GM18951 (cell line): ENCODE measurements around the gene DIP2C.
"Not testable (repeated sequence)": the region's sequence is repeated elsewhere in the genome, so short reads cannot be mapped to it uniquely, and the experiment has no call there.

Experiments
- POLR2A ChIP-seq: IDR thresholded peaks from 4 replicates; pipeline ENCODE4 v1.6.1; 2011; ENCODE audit warnings: mild to moderate bottlenecking; ENCODE audit not compliant: insufficient read length, insufficient read depth; ENCODE audit errors: extremely low read depth
- in situ Hi-C: fragments of 300-500 bp; cut with MboI; formaldehyde crosslinking; loops from one replicate; pipeline ENCODE4 v1.12.0; 2022; ENCODE audit warnings: low sequenced_read_pairs, mixed read lengths, inconsistent platforms; ENCODE audit not compliant: unreplicated experiment

DIP2C gene

DNA sequence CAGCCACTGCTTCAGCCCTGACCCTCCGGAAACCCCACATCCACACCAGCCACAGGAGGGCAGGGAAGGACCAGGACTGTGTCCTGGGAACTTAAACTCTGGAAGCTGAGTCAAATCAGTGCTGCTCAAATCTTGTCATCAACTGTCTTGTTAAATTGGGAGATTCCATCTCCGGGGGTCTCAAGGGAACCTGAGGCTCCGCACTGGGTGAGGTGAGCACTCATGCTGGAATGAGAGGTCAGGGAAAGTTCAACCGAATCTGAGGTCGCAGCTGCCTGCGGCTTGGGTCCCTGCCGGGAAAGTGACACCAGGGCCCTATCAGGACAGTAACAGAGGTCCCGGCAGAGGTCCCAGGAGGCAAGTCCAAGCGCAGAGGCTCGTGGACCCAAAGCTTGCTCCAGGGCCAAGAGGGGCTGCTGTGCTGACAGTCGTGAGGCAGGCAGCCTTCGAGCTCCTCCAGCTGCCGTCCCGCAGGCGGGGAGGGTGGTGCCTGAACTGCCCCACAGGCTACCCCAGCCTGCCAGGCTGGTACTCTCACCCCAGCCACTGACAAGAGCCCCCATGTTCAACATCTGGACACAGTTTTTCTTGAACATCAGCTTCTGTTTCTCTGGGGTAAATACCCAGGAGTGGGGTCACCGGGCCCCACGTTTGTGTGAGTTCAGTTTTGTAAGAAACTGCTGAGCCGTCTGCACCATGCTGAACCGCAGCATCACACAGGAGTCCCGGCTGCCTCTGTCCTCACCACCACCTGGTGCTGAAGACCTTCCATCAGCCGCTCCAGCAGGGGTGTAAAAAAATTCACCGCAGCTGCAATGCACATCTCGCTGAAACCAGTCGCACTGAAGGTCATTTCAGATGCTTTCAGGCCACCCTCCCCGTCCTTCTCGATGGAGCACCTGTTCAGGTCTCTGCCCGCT, 101.0 kb downstream of the DIP2C start:
- in situ Hi-C loops, result no loop called here

DNA sequence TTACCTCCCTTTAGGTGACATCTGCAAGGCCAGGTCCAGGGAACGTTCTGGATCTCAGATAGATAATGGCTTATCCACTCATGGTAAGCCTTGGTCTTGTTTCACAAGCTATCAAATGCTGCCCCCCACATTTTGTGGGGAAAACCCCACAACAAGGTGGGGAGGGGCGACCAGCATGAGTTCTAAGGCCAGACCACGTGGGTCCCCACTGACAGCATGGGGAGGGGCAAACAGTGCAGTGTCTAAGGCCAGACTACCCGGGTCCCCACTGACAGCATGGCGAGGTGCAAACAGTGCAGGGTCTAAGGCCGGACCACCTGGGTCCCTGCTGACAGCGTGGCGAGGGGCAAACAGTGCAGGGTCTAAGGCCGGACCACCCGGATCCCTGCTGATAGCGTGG, 102.8 kb downstream of the DIP2C start:
- in situ Hi-C loops, result no loop called here
- no peak for TF ChIP-seq POLR2A

More for the DNA sequence above, 101.0 kb downstream of the DIP2C start:
- no peak for TF ChIP-seq POLR2A

GRCh38 chr10:586151-586550, 103.3 kb downstream of the DIP2C start:
- in situ Hi-C loops, result no loop called here
- no peak for TF ChIP-seq POLR2A

DNA sequence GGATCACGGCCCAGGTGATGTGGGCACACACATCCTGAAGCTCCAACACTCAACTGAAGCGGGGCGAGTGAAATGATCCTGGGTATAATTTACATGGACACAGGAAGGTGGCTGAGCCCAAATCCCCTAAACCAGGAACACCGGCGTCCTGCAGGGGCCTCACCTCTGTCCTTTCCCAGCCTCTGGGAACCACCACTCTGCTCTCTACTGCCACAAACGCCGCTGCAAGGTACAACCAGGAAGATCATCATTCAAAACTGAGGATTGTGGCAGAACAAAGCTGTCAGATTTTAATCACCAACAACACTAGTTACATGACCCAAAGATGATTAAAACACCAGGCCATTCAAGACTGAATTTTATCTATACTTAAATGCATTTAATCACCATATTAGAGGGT, 104.0 kb downstream of the DIP2C start:
- no peak for TF ChIP-seq POLR2A
- in situ Hi-C loops, result no loop called here

DNA sequence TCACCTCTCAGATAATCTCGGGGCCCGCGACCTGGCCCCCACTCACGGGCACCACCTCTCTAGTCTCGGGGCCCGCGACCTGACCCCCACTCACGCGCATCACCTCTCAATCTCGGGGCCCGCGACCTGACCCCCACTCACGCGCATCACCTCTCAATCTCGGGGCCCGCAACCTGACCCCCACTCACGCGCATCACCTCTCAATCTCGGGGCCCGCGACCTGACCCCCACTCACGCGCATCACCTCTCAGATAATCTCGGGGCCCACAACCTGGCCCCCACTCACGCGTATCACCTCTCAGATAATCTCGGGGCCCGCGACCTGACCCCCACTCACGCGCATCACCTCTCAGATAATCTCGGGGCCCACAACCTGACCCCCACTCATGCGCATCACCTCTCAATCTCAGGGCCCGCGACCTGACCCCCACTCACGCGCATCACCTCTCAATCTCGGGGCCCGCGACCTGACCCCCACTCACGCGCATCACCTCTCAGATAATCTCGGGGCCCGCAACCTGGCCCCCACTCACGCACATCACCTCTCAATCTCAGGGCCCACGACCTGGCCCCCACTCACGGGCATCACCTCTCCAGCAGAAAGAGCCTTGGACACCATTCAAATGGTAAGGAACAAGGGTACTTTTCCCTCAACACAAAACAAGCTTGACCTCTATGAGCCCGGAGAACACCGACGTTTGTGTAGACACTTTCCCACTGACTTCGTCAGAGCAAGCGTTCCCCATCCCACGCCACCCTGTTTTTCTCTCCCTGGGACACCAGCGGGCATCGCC, 104.8 kb downstream of the DIP2C start:
- in situ Hi-C loops, result not testable (repeated sequence)

DNA sequence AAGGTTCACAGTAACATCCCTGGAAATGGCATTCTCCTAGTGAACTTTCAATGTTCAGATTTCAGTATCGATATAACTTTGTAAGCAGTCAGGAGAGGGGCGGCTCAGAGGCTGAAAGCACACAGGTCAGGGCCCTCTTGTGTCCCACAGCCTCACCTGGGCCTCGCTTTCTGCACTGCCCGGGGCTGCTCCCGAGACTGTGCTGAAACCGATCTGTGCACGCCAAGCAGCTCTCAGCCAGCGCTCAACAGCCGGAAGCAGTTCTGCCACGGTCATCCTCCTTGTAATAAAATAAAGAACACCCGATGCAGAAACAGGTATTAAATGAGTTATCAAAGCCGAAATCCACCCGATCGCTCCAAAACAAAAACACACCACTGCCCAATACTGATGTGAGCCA, 106.0 kb downstream of the DIP2C start:
- in situ Hi-C loops, result no loop called here
- no peak for TF ChIP-seq POLR2A

- in situ Hi-C loops, result no loop called here
- TF ChIP-seq POLR2A, result no peak
Observed at GRCh38 chr10:581776-582330, 107.6 kb downstream of the DIP2C start.

DNA sequence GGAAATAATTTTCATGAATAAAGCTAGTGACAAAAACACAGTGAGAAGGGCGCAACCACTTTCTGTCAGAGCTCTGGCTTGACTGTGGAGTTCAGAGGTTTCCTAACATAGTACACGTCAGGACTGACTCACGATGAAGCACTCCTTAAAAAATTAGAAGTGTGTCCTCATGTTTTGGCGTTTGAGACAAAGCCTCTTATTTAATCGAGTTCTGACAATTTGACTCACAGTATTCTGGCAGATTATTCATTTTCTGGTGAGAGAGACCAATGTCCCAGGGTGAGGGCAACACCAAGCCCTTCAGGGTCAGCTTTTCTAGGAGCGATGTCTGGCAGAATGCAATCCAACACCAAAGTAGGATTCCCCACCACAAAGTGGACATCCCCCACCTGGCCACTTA, 108.7 kb downstream of the DIP2C start:
- no peak for TF ChIP-seq POLR2A
- in situ Hi-C loops, result no loop called here

GRCh38 chr10:576130-576465, 113.4 kb downstream of the DIP2C start:
- TF ChIP-seq POLR2A, result no peak
- in situ Hi-C loops, result no loop called here

- in situ Hi-C loops, result no loop called here
- TF ChIP-seq POLR2A, result no peak
Observed at GRCh38 chr10:575402-576129, 113.9 kb downstream of the DIP2C start.

DNA sequence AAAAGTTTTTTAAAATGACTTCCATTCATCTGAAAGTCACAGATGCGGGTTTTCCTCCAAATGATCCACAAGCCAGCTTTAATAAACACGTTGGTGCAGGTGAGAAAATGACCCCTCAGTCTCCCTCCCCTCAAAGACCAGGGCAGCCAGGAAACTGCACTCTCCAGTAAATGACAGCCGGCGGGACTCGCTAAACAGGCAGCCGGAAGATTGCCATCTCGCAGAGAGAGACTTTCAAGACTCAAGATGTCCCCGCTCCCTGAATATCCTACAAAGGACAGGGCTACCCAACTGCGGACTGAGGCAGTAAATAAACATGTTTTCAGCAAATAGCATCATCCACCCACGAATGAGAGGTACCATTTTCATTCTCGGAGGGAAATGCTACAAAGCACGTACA, 116.8 kb downstream of the DIP2C start:
- in situ Hi-C loops, result no loop called here

DNA sequence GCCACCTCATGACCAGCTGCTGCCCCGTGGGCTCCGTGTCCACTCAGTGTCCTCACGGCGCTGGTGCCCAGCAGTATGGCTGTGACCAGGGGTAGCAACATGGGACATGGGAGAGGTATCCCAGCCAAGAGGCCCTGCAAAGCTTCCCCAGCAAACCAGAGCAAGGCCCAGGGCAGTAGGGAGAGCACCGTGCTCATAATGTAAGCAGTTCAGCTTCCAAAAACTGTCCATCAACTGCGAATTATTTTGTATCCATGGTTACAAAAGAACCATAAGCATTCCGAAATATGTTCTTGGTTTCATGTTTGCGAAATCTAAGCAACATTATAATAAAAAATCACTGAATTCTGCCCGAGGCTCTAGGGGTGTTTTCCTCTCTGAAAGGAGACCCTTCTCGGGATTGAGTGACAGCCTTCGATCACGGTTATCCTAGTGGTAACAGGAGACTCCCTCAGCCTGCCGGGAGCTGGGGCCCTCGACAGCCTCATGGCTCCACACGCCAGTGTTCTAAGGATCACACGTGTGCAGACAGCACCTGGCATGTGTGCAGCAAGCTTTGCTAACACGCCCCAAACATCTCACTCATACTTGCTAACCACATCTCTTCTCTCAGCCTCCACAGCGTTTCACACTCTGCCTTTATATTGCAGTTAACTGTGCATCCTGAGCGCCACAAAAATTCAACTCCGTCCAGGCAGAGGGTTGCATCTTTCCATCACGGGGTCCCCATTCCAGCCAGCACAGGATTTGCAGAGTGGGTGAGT, 117.6 kb downstream of the DIP2C start:
- TF ChIP-seq POLR2A, result no peak
- in situ Hi-C loops, result no loop called here

More for the DNA sequence above, 116.8 kb downstream of the DIP2C start:
- no peak for TF ChIP-seq POLR2A

GRCh38 chr10:571166-571565, 118.3 kb downstream of the DIP2C start:
- in situ Hi-C loops, result no loop called here
- no peak for TF ChIP-seq POLR2A
